ENCODE data around the gene MSMP.

Gene MSMP, protein sequence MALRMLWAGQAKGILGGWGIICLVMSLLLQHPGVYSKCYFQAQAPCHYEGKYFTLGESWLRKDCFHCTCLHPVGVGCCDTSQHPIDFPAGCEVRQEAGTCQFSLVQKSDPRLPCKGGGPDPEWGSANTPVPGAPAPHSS

DNA sequence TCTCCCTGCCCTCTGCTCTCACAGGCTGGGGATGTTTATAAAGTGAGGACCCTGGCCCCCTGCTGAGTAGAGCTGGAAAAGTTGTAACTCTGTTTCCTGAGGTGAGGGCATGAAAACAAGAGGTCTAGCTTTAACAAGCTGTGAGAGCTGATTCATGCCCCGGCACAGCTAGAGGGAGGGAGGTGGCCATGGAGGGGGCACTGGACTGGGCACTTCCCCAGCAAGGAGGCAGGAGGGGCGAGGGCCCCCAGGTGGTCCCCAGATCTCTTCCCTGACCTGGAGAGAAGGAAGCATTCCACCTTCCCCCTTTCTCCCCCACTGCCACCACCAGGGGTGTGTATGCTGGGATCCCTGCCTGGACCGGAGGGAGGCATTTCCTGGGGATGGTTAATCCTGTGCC is at the start of gene MSMP:
MSMP (minus strand) TSS at position 13 of the 400 bp plus-strand sequence. CDS start 147 bp downstream, outside the sequence.
- no peak for DNase-seq

- DNase-seq, result no peak
Observed at GRCh38 chr9:35801328-35802128, 47.5 kb upstream of the MSMP start.

- DNase-seq, result no peak
Observed at GRCh38 chr9:35800530-35800929, 46.5 kb upstream of the MSMP start.

- no peak for DNase-seq
Observed at GRCh38 chr9:35798658-35799374, 44.7 kb upstream of the MSMP start.

DNA sequence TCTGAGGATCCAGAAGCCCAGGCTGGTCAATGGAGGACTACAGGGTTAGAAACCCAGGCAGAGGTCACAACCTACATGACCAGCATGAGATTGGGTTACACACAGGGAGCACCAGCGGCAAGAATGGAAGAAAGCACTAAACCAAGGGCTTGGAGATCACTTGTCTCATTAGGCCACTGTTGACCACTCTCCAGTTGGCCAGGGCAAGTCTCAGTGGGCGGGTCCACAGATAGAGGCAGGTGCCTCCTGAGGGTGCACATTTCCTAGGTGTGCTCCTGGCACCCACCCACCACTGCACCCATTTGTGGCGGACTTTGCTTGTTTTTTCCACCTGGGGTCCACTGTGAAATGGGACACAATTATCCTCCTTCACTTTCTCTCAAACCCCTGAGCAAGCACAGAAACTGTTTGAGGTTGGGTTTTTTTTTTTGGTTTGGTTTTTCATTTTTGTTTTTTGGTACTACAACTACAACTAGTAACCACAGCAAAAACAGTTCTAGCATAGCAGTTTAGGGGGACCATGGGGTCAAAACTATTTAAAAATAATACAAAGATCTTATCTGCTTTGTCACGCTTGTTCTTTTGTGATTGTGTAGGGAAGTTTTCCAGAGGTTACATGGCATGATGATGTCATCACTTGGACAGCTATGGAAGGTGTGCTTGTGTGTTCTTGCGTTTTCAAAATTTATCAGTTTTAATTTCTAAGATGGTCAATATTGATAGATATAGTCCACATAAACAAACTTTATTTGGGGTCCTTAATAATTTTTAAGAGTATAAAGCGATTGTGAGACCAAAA is 43.4 kb upstream of the MSMP start:
- no peak for DNase-seq

- no peak for DNase-seq
Observed at GRCh38 chr9:35795695-35796094, 41.6 kb upstream of the MSMP start.

GRCh38 chr9:35793461-35793860 is 39.4 kb upstream of the MSMP start:
- no peak for DNase-seq

DNA sequence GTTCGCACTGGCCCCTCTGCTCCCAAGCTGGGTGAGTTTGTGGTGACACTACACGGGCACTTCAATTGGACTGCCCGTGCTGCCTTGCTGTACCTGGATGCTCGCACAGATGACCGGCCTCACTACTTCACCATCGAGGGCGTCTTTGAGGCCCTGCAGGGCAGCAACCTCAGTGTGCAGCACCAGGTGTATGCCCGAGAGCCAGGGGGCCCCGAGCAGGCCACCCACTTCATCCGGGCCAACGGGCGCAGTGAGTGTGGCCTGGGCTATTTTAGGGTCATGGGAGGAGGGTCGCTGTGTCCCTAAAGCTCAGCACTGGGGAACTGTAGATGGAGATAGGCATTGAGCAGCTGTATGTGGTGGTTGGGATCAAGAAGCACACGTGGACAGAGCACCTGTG is 38.8 kb upstream of the MSMP start:
- no peak for DNase-seq

DNA sequence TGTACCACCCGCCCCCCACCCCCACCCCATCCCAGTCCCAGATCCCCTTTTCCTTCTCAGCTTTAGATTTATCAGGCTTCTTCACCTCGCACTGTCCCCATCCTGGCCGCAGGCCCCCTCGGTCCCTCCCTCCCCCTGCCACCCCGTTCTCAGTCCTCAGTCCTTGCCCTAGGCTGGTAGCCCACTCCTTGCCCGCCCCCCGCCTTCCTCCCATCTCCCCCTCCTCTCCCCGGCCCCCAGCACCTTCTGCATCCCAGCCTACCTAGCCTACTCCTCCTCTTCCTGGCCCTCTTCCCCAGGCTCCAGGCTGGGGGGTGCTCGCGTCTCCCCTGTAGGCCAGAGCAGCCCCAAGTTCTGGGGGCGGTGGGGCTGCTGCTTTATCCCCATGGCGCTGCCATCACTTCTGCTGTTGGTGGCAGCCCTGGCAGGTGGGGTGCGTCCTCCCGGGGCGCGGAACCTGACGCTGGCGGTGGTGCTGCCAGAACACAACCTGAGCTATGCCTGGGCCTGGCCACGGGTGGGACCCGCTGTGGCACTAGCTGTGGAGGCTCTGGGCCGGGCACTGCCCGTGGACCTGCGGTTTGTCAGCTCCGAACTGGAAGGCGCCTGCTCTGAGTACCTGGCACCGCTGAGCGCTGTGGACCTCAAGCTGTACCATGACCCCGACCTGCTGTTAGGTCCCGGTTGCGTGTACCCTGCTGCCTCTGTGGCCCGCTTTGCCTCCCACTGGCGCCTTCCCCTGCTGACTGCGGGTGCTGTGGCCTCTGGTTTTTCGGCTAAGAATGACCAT is 38.1 kb upstream of the MSMP start:
- DNase-seq, result no peak

GRCh38 chr9:35791297-35791921 is 37.3 kb upstream of the MSMP start, which contains the start of gene NPR2:
TSS of gene NPR2 (plus strand) at chr9:35791591. CDS start at chr9:35792409, 818 bp downstream.
- peak in 8 of 58 donors; percentile 6 to 39 (median 22) for DNase-seq

- DNase-seq, result peak in 49 of 58 donors; percentile 9 to 79 (median 47)
Observed at GRCh38 chr9:35790385-35791296, 36.6 kb upstream of the MSMP start.

DNA sequence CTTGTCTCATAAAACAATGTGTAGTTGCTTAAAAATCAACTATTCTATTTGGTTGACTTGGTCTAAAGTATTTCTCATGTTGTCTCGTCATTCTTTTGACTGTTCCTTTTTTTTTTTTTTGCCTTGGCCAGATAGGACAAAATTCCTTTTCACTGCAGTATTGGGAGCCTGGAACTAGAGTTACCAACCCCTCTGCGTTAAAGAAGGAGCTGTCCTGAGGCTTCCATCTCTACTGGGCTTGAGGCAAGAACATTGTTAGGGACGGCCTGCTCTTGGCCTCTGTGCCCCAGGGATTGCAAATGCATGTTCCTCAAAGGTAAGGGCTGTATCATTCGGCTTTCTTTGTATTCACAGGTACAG is 35.9 kb upstream of the MSMP start:
- DNase-seq, result no peak

GRCh38 chr9:35789541-35789940 is 35.5 kb upstream of the MSMP start:
- no peak for DNase-seq

DNA sequence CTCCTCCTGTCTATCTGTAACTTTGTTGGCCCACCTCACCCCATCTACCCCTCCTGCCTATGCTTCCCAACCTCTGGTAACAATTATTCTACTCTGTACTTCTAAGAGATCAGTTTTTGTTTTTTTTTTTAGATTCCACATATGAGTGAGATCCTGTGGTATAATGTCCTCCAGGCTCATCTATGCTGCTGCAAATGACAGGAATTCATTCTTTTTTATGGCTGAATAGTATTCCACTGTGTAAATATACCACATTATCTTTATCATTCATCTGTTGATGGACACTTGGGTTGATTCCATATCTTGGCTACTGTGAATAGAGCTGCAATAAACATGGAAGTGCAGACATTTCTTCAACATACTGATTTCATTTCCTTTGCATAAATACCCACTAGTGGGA is 29.3 kb upstream of the MSMP start:
- DNase-seq, result no peak

- DNase-seq, result no peak
Observed at GRCh38 chr9:35781066-35781465, 27.0 kb upstream of the MSMP start.

DNA sequence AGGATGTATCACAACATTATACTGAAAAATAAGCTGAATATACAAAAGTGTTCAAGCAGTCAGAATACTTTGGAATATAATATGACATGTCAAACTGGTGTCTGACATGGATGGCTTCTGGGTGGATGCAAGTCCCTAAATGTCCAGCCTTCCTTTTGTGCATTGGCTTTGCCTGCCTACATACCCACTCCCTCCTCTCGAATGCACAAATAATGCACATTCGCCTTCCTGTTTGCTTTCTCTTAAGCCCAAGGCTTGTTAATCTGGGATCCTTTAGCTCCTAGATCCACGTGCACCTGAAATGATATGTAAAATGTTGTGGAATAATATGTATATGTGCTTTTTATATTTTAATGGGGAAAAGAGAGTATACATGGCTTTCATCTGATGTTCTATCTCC is 24.4 kb upstream of the MSMP start:
- DNase-seq, result no peak

DNA sequence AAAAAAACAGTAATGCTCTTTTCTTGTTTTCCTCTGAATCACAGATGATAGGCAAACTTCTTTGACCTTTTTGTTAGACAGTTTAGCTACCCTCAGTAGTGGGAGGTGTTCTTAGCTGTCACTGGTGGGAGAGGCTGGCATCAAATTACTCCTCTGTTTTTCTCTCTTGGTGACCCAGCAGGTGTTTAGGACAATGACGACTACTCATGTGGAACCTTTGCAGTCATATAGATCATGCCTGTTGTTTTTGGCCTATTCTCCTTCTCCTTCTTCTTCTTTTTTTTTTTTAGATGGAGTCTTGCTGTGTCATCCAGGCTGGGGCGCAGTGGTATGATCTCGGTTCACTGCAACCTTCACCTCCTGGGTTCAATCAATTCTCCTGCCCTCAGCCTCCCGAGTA is 21.9 kb upstream of the MSMP start:
- no peak for DNase-seq

GRCh38 chr9:35774907-35775635 is 21.0 kb upstream of the MSMP start:
- peak in 4 of 58 donors; percentile 3 to 19 (median 14) for DNase-seq
